LNCAP (cell line): Measurements from ENCODE around the gene SSTR5.

Source experiments
- CTCF ChIP-seq: fragments of 450-650 bp; IDR thresholded peaks from 2 replicates; pipeline ENCODE4 v1.5.1; 2017; ENCODE audit warnings: mild to moderate bottlenecking

SSTR5 gene

GRCh38 chr16:1109648-1110047, 37.1 kb downstream of the SSTR5 start:
- TF ChIP-seq CTCF, result no peak

DNA sequence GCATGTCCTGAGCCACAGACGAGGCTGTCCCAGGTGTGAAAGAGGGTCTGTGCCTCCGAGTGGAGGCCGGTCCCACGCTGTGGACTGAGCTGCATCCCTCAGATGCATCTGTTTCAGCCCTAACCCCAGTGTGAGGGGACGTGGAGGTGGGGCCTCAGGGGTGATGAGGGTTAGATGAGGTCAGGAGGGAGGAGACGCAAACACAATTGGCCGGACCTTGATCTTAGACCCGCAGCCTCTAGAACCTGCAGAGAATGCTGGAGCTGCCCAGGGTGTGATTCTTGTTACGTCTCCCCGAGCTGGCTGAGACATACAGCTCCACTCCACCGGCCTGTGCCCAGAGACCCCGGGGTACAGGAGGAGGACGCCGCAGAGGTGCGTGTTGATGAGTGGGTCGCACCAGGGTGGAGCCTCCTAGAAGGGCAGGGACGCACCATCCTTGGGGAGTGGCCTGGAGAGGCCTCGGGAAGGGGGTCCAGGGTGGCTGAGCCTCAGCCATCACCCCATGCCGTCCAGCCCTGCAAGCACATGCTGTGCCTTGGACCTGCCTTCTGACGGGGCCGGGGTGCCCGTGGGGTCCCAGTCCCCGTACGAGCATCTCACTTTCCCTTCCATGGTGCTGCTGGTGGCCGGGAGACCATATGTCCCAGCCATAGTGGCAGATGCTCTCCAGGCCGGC, 40.1 kb downstream of the SSTR5 start:
- TF ChIP-seq CTCF, result no peak

GRCh38 chr16:1113489-1113888, 40.9 kb downstream of the SSTR5 start:
- no peak for TF ChIP-seq CTCF

DNA sequence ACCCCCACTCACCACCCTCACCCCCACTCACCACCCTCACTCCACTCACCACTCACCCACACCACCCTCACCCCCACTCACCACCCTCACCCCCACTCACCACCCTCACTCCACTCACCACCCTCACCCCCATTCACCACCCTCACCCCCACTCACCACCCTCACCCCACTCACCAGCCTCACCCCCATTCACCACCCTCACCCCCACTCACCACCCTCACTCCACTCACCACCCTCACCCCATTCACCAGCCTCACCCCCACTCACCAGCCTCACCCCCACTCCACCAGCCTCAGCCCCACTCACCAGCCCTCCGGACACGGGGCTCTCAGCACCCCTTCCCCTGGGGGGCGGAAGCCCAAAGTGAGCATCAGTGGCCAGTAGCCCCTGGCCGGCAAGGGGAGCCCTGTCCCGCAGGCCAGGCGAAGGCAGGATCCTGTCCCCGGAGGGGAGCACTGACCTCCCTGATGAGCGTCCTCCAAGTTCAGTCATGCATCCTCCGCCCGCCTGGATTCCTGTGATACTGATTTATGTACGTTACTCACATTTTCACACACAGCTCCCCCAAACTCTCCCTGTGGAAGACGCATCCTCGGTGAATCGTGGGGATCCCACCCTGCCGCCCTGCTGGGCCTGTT, 41.5 kb downstream of the SSTR5 start:
- no peak for TF ChIP-seq CTCF

DNA sequence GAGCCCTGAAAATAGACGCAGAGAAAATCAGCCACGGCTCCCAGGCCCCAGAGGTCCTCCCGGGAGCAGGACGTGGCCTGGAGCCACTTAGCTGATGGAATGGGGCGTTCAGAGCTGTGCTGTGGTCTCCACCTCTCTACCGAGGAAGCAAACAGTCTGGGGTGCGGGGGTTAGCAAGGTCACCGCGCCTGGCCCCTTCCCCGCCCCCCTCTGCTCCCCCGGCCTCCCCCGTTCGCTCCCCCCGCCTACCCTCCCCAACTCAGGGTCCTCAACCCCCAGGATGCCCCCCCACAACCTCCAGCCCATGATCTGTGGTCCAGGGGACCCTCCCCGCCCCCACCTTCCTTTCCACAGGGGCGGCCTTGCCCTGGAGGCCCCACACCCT, 44.1 kb downstream of the SSTR5 start:
- TF ChIP-seq CTCF, result no peak

DNA sequence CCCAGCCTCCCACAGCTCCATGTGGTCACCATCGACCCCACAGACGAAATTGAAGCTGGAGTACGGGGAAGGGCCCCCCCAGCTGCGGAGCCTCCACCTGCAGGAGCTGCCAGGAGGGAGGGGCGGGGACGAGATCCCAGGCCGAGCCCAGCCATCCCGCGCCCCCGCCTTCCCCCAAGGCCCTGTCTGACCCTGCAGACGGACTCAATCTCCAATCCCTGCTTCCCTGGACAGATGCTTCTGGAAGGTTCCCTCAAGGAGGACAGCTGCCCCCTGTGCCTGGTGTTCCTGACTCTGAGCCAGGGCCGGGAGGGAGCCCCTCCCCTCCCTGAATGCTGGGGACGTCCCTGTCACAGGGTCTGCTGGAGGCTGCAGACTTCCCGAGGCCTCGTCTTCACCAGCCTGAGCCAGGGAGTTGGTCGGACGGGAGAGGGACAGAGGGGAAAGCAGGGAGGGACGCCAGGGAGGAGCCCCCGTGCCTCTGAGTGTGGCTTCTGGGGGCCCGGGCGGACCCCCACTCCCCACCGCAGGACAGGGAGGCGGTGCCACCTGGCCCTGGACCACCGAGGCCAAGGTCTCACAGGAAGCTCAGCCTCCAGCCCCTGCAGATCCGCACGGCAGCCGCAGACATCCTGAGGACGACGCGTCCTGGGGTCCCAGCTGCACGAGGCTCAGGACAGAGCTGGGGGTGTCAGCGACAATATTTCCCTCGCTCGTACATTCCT, 44.8 kb downstream of the SSTR5 start:
- no peak for TF ChIP-seq CTCF

- no peak for TF ChIP-seq CTCF
Observed at GRCh38 chr16:1117926-1118325, 45.4 kb downstream of the SSTR5 start.
